Hematopoietic multipotent progenitor cell treated with erythropoietin and hydrocortisone succinate and interleukin-3 and kit ligand, for 8 days (in vitro differentiated cells): ENCODE measurements around the gene TMEM266.
A peak's percentile ranks its signal among the peaks of the same experiment; 100 is the strongest.

Experiments used
- DNase-seq: peaks from one replicate; pipeline ENCODE4 v3.0.0-alpha.2; 2015

The TMEM266 gene

DNA sequence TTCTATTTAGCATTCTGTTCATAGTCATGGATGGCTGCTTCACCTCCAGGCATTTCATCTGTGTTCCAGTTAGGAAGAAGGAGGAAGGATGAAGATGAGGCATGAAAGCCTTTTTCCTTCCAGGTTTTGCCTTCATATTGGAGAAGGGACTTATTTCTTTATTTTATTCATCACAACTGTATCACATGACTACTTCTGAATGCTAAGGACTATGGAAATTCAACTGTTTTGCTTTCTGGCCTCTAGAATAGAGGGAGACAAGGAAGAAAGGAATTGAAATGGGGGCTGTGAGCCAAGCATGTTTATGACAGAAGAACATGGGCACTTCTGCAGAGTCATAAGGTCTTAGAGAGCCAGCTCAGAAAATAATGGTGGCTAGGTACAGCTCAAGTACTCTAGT lies 10.4 kb downstream of the TMEM266 start:
- no peak for DNase-seq

DNA sequence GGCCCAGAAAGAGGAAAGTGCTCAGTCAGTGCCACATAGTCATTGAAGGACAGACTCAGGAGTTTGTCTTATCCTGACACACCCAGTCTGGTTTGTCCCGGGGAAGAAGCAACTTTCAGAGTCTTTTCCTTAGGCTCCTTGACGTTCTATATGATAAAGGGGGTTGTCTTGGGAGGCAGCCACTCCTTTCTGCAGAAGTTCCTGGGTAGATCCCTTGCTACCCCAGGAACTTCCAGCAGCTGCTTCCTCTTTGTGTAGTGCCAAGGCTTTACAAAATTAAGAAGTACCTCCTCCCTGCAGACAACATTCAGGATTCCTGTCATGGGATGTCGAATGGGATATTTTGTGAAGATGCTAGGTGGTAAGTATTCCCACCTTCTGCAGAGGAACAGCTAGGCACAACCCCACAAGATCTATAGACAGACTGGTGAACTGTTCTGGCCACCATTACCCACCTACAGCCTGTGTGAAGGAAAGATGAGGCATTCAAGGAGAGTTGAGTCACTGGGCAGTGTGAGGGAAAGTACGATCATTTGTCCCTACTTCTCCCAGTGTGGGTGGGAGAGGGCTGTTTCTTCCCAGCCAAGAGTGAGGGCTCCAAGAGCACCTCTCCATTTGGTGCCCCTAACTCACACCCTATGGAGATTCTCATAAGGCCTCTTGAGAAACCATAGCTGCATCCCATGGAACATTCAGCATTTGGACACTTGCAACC lies 11.3 kb downstream of the TMEM266 start:
- no peak for DNase-seq

DNA sequence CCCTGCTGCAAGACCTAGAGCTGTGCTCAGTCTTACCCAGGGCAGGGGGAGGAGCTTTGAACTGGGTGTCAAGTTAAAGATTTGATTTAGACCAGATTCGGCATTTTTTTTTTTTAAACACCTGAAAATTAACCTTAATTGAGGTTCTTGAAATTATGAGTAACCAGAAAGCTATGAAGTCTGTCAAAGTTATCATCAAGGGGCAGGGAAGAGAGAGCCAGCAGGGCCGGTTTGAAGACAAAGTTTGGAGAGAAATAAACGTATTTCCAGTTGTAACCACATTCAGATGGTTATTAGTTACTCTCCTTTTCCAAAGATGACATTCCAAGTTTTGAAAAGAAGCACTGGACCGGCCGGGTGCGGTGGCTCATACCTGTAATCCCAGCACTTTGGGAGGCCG lies 12.0 kb downstream of the TMEM266 start:
- no peak for DNase-seq

DNA sequence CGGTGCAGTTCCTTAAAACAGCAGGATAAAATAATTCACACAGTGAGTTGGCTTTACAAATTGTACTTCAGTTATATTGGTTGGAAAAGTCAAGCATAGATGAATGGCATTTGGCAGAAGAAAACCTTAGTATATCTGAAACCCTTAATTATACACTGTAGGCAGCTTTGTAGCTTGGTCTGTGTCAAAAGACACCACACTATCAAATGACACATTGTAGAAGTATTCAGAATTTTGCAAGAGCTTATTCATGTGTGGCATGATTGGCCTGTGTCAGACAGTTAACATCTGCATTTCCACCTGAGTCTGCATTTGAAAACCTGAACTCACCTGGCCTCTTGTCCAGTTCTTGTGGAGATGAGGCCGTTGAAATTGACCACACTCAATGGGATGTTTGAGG lies 13.8 kb downstream of the TMEM266 start:
- no peak for DNase-seq

- no peak for DNase-seq
Measured at GRCh38 chr15:76075046-76075445, 15.3 kb downstream of the TMEM266 start.

DNA sequence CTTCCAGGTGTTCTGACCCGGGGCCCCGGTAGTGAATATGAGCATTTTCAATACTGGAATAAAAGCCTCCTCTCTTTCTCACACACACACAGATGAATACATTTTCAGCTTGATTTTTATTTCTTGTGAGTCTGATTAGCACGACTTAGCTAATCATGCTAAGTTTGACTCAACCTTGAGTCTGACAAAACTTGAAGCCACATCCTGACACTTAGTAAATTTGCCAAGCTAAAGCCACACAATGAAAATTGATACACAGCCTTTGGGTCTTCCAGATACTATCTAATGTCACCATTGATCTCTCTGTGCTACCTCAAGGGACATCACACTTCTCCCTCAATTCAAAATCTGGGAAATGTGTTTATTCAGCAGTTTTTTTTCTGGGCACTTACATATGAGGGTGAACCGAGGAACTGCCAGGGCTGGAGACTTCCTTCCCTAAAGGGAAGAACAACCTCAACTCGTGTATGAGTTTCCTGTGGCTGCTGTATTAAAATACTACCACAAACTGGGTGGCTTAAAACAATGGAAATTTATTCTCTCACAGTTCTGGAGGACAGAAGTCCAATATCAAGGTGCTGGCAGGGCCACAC lies 18.6 kb downstream of the TMEM266 start:
- DNase-seq: no peak

DNA sequence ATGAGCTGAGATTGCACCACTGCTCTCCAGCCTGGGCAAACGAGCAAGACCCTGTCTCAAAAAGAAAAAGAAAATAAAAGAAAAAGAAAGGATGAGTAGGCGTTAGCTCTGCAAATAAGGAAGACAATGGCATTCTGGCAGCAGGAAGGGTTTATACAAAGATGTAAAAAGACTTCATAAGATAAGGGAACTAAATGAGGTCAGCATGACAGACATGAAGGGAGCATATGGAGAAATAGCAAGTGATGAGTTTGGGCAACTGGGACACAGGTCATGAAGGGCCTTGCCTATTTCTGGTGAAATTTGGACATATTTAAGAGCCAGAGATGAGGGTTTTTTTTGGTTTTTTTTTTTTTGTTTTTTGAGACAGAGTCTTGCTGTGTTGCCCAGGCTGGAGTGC lies 24.5 kb downstream of the TMEM266 start:
- DNase-seq: no peak

DNA sequence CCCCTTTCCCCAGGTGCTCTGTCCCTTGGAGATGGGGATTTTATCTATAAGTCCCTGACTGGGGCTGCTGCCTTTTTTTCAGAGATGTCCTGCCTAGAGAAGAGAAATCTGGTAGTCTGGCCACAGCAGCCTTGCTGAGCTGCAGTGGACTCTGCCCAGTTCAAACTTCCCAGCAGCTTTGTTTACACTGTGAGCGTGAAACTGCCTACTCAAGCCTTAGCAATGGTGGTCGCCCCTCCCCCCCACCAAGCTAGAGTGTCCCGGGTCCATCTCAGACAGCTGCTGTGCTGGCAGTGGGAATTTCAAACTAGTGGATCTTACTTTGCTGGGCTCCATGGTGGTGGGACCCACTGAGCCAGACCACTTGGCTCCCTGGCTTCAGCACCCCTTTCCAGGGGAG lies 38.9 kb downstream of the TMEM266 start:
- no peak for DNase-seq

DNA sequence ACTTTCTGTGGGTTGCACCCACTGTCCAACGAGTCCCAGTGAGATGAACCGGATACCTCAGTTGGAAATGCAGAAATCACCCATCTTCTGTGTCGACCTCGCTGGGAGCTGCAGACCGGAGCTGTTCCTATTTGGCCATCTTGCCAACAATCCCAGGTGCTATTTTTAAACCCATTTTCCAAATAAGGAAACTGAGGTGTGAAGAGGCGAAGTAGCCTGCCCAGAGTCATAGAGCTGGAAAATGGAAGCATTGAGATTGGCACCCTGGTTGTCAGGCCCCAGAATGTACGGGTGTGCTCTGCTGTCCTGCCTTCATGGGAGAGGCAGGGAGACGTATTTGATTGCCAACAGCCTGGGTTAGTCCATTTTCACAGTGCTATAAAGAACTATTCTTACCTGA lies 39.6 kb downstream of the TMEM266 start:
- no peak for DNase-seq

DNA sequence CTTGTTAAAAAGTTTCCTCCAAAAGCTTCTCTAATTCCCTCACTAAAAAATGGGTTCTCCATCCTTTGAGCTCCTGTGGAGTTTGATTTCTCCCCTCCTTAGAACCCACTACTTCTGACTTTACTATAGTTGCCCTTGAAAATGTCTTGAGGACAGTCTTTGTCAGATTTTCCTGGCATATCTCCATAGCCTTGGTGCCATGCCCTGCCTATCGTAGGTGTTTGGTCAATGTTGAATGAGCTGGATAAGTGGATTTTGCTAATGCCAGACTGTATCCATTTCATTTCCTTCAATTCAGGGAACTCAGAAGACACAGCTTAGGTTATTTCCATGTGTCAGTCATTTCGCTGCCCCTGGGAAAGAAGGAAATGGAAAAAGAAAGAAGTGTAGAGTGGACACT lies 40.6 kb downstream of the TMEM266 start:
- no peak for DNase-seq

DNA sequence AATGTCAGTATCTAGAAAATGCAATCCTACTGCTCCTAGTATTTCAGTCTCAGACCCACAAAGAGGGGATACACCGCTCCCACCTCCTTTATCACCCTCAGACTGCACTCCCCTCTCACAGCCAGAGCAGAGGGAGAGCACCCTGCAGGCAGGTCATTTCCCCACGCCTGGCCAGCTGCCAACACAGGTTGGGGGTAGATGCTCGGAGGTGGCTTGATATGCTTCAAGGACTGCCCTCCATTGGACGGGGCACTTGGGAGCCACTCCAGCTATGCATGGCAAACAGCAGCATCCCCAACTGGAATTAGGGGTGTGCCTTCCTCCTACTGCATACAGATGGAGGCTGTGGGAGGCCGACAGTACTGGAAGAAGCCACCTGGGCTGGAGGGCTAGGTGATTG lies 41.9 kb downstream of the TMEM266 start:
- no peak for DNase-seq

GRCh38 chr15:76105391-76105790 lies 45.6 kb downstream of the TMEM266 start:
- no peak for DNase-seq

DNA sequence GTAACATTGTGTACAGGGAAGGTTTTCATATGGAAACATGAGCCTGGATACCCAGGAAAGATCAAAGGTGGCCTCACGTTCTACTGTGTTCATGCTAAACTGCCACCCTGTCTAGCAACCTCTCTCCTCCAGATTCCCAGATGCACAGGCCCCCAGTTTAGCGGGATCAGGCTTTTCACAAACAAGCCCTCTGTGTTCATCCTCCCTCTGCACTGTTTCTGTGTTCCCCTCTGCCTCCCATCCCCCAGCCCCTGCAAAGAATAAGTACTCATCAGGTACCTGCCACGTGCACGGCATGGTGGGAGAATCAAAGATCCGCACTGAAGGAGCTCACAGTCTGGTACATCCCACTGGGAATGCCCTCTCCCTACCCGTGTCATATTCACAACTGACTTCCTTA lies 46.1 kb downstream of the TMEM266 start:
- no peak for DNase-seq

DNA sequence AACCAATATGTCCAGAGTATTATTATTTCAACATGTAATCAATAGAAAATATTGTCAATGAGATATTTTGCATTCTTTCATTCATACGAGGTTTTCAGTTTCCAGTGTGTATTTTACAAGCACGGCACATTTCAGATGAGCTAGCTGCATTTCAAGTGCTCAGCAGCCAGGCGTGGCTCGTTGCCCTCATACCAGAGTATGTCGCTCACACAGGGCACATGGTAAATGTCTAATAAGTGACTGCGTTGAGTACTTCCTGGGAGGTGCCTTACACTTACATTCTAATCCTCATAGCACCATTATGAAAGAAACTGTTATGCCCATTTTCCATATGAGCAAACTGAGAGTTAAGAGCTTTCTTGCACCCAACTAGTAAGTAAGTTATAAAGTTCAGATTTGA lies 47.4 kb downstream of the TMEM266 start:
- no peak for DNase-seq

- no peak for DNase-seq
Measured at GRCh38 chr15:76108021-76108723, 48.4 kb downstream of the TMEM266 start.

DNA sequence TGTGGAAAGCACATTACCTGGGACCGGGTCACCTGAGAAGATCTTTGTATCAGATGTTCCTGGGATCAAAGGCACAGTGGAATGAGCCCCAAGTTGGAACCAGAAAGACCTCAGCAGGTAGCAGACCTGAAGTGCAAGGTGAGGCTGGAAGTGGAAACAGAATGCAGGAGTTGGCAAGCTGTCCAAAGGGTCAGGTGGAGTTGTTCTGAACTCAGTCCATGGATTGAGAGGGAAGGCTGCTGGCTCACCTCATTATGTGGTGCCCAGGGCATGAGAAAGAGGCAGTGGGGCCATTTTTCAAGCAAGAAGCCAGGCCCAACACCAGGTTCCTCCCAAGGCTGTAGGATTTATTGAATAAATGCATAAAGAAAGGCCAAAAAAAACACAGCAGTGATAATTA lies 49.3 kb downstream of the TMEM266 start:
- DNase-seq: no peak

GRCh38 chr15:76114561-76114960 lies 54.8 kb downstream of the TMEM266 start:
- DNase-seq: no peak

DNA sequence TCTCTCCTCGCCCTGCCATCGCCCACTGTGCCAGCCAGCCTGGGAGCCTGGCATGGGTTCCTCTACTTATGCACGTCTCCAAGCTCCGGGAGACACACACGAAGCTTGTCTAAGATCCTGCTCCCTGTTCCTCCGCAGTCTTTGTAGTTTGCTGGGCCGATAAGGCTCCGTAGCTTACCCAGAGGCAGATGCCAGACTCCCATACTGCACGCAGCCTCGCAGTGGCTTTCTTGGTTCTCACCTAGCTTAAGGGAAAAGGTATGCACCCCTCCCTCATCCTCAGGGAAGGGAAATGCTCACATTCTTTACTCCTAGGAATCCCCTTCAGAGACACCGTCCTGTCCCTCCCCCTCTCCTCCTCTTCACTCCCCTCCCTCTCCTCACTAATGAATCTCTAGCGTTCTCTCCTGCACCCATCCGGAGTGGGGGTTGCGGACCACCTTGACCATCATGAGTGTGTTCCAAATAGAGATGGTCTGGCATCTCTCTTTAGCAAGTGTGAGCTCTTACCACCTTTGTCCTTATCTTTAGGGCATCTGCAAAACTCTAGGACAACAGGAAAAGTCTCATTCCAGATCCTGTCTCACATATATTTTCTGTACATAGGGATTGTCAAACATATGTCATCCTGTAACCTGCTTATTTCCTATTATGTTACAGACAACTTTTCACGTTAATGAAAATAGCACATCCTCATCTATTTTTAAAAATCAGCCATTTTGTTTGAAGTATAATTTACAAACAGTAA lies 56.5 kb downstream of the TMEM266 start:
- no peak for DNase-seq

DNA sequence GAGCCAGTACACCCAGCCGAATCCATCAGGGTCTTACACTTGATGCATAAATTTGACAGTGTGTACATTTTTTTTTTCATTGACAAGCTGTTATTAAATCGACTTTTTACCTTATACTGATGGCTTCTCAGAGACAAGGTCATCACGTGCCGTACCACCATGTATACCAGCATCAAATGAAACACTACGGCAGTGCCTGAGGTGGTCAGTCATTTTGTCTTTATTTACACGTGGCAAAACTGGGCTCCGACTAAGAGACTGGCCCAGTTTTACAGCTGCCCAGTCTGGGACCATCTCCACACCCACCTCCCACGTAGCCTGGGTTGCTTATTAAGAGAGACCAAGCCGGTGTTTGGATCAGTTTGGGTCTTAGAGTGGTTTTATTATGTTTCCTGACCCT lies 57.4 kb downstream of the TMEM266 start:
- no peak for DNase-seq

DNA sequence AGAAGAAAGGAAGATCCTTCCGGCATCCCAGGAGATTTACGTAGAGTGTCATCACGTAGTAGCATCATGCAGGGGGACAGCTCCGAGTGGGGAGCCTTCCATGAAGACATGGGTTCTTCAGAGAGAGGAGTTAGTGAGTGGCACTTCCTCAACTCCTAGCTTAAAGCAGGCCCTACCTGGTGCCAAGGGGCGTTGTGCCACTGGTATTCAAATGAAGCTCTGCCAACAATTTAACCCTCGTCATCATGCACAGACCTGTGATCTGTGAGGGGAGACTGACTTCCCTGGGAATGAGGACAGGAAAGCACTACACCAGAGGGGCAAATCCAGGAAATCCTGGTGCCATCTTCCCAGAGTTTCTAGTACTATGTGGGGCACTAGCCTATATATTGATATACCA lies 59.0 kb downstream of the TMEM266 start:
- no peak for DNase-seq

GRCh38 chr15:76123031-76123430 lies 63.2 kb downstream of the TMEM266 start:
- DNase-seq: no peak

DNA sequence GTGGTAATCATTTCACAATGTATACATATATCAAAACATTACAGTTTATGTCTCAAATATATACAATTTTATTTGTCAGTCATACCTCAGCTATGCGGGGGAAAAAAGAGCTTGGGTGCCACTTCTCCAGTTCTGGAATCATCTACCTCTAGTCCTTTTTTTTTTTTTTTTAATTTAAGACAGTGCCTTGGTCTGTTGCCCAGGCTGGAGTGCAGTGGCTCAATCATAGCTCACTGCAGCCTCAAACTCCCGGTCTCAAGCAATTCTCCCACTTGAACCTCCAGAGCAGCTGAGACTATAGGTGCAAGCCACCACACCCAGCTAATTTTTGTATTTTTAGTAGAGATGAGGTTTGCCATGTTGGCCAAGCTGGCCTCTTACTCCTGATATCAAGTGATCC lies 67.4 kb downstream of the TMEM266 start:
- no peak for DNase-seq

DNA sequence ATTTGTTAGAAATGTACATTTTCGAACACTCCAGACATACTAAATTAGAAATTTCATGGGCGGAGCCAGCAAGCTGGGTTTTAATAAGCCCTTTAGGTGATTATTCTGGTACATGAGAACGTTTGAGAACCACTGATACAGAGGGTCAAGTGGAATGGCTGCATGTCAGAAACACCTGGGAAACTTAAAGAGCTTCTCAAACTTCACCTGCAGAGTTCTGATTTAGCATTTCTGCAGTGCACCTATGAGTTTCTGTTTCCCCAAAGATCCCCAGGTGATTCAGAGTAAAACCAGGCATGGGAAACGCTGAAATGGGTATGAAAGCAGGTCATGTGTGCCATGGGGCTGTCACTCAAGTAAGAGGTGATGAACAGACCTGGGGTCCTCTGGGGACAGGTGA lies 68.1 kb downstream of the TMEM266 start:
- no peak for DNase-seq

- peak; percentile 32 for DNase-seq
Measured at GRCh38 chr15:76134537-76134936, 74.8 kb downstream of the TMEM266 start.
